Measurements from ENCODE around the gene SHISA4.

Gene SHISA4

GRCh38 chr1:201942129-201942495 is 53.4 kb downstream of the SHISA4 start:
- no peak overlapping the region for H3K4me3 ChIP-seq (replicated peaks; ENCODE audit: low read depth, low read length)
- TF ChIP-seq, protein P1, sequence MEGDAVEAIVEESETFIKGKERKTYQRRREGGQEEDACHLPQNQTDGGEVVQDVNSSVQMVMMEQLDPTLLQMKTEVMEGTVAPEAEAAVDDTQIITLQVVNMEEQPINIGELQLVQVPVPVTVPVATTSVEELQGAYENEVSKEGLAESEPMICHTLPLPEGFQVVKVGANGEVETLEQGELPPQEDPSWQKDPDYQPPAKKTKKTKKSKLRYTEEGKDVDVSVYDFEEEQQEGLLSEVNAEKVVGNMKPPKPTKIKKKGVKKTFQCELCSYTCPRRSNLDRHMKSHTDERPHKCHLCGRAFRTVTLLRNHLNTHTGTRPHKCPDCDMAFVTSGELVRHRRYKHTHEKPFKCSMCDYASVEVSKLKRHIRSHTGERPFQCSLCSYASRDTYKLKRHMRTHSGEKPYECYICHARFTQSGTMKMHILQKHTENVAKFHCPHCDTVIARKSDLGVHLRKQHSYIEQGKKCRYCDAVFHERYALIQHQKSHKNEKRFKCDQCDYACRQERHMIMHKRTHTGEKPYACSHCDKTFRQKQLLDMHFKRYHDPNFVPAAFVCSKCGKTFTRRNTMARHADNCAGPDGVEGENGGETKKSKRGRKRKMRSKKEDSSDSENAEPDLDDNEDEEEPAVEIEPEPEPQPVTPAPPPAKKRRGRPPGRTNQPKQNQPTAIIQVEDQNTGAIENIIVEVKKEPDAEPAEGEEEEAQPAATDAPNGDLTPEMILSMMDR (IDR thresholded peaks at IDR 0.05; ENCODE audit: low read depth, low read length, missing control alignments) = no peak
- DNase-seq (ENCODE audit: extremely low read depth, low read depth) = no peak
